ENCODE results near the gene ERC1.

Gene ERC1

DNA sequence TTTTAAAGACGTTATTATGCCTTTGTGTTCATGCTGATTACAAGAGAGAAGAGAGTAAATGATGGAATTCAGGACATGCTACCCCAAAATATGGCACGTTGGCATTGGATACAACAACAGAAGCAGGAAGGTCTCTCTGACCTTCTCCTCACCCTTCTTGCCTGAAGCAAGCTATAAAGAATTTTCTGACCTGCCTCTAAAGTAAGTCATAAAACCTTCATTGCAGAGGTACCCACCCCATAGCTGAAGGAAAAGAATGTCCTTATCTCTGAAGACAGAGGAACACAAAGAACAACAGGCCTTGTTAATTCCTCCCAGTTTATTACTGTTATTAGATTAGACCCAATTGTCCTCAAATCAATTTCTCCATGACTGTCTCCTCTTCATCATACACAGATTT, 427.1 kb downstream of the ERC1 start:
- no peak for DNase-seq

DNA sequence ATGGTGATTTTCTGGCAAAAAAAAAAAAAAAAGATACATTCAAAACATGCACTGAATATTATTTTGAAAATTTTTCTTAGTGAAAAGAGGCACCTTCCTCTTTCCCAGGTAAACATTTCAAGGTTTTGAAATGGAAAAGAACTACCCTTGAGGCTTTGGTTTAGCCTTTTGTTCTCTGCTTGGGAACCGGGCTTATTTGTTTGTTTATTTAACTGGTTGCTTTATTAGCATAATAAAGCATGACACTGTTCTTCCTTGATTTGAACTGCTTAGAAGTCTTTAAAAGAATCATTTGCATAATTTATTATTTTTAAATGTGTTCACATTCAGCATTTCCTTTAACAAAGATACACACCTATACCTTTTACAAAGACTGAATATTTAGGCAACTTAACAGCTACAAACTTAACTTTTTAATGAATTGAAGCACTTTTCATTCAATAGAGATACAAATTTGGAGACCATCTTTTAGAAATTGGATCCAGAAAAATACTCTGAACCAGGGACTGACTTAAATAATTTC, 428.9 kb downstream of the ERC1 start:
- no peak for DNase-seq

DNA sequence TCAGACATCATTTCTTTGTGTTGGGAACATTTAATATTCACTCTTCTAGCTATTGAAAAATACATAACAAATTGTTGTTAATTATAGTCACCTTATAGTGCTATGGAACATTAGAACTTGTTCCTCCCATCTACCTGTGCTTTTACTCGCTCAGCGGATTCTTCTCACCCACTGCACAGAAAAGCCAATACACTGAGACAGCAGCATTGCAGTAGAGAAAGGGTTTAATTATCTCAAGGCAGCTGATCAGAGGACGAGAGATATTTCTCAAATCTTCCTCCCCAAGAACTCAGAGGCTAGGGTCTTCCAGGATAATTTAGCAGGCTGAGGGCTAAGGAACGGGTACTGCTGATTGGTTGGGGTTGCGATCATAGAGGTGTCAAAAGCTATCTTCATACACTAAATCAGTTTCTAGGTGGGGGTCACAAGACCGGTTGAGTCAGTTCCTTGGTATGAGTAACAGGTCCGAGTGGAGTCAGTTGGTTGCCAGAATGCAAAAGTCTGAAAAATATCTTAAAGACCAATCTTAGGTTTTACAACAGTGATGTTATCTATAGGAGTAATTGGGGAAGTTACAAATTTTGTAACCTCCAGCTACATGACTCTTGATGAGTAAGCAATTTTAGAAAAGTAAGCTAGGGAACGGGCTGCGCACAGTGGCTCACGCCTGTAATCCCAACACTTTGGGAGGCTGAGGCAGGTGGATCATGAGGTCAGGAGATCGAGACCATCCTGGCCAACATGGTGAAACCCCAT, 430.2 kb downstream of the ERC1 start:
- DNase-seq: no peak

DNA sequence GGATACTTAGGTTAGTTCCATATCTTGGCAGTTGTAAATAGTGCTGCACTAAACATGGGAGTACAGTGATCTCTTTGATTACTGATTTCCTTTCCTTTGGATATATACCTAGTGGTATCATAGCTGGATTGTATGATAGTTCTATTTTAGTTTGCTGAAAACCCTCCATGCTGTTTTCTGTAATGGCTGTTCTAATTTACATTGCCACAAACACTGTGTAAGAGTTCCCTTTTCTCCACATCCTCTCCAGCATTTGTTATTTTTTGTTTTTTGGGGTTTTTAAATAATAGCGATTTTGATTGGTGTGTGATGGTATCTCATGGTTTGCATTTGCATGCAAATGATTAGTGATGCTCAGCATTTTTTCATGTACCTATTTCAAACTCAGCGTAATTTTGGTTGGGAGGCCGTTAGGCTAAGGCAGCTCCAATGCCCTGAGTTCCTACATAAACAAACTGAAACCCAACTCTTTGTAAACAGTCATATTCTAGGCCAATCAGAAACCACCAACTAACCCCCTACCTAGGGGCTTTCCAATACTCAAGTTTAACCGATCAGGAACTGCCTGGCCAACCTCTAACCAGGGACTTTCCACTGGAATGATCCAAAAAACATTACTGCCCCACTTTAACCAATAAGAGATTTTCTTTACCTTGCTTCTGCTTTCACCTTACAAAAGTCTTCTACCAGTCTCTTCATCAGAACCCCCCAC, 431.7 kb downstream of the ERC1 start:
- no peak for DNase-seq

DNA sequence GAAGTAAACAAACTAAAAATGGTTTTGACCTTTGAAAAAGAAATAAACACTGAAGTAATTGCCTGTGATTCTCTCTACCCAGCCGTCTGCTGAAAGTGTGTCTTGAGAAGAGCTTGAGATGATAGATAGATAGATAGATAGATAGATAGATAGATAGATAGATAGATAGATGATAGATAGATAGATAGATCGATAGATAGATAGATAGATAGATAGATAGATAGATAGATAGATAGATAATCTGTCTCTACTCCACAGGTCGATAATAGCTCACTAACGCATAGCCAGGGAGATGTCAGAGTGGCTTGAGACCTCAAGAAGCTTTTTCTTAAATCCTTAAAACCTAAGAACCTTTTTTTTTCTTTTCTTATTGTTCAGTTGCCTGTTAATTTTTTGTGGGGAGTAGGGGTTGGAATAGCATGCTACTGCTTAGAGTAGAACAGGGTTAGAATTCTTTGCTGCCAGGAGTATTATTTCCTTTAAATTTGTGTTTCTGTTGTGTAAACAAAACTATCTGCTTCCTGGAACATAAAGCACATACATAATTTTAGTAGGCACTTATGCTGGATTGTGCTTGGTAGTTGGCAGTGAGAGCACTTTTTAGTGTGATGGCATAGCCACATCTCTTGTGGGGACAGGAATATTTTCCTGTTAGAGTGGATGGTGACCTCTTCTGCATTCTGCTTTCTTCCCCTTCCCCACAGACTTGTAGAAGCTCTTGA, 433.8 kb downstream of the ERC1 start:
- no peak for DNase-seq

DNA sequence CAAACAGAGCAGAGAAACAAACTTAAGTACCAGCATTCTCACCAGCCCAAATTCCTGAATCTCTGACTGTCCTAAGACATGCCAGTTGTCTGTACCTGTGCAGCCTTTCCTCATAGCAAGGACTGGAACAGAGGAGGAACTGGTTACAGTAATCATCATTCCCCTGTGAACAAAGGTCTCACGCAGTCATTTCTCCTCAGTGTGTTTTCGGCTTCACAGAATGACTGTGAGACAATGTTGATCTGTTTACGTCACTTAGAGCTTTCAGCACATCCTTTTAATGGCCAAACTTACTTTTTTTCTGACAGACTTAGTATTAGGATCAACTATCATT, 434.3 kb downstream of the ERC1 start:
- DNase-seq: no peak

DNA sequence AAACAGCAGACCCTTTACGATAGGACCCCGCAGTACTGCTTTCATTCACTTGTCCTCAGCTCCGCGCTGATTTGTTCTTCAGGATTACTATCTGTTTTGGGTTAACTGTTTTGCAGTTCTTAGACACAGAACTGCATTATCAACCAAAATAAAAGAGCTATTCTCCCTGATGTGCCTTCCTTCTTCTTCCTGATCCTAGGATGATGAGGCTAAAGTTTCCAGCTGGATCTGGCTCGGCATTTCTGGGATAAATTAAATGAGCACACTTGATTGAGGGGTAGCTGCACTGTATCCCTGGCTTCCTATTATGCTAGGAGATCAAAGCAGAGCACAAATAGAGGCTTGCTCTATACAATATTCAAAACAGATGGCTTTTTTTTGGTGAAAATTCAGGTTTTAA, 437.6 kb downstream of the ERC1 start:
- no peak for DNase-seq

DNA sequence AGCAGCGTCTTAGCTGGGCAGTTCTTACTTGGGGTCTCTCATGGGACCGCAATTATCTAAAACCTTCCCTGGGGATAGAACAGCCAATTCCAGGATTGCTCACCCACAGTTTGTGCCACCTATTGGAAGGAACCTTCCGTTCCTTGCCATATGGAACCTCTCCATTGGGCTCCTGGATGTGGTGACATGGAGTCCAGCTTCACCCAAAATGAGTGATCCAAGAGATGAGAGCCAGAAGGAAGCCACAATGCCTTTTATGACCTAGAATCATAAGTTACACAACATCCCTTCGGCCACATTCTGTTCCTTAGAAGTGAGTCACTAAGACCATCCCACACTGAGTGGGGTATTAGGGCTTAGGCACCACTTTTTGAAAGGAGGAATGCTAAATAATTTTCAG, 439.0 kb downstream of the ERC1 start:
- DNase-seq: no peak

DNA sequence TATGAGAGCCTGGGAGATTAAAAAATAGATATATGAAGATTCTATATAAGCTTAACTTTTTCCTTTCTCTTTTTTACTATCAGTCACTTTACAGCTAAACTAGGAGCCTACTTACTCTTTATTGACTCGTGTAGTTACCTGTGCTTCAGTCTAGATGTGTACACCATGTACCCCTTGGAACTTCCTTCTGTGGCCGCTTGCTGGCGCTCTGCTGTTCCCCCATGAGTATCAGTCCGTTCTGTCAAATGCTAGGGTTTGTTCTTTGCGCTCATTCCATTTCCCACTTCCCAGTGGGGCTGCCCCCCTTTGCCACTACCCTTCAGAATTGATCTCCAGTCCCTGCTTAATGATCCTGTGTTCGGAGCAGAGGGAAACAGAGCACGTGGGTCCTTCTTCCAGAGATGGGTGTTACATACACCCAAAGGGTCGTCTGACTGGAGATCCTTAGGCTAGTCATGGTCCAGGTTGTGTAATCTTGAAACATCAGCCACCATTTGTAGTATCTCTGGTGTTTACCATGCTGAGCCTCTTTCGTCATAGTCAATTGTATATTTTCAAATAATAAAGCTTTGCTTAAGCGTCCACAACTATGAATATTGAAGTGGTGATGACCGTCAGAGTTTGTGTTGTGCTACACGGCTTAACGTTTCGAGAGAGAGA, 443.4 kb downstream of the ERC1 start:
- no peak for DNase-seq

DNA sequence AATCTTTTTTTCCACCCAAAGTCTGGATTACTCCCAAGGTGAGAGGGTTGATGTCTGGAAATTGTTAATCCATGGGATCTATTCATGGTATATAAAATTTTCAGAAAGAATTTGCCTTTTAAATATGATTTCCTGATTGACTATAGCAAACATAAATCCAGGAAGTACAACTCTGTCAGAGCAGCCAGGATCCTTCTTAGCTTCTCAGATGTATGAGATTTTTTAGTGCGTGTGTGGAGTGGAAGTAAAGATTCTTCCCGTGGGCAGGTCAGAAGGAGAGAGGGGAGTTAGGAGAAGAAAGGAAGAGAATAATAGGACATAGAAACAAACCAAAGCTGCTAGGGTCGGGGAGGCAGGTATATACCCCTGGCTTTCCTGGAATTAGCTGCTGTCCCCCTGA, 444.0 kb downstream of the ERC1 start:
- DNase-seq: no peak

DNA sequence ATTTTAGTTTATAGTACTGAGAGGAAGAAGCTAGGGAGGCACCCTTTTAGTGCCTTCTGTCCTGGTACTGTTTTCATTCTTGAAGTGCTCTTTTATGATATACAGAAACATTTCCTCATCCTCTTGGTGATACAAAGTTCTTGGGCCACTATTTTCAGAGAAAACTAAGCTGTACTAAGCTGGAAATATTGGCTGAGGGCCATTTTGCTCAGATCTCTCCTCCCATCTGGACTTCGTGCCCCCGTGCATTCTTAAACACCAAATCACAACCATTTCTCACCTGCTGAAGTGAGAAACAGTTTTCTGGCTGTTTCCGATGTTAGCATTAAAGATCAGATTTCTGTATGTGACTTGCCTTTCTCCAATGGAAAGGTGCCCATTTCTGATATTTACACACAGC, 444.4 kb downstream of the ERC1 start:
- DNase-seq: no peak

DNA sequence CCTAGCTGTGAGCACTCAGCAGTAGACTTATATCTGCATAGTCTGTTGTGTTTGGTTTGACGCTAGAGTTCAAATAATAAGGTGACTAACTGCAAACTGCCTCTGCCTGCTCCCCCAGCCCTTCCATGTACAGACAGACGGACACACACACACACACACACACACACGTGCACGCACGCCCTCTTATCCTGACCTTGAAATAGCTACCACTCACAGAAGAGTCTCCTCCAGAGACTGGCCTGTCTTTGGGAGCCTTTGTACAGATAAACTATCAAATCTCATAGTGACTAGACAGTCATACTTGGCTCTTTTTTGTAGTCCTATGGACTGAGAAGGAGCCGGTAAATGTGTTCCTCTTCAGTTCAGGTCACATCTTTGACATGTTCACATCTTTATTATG, 445.0 kb downstream of the ERC1 start:
- no peak for DNase-seq

DNA sequence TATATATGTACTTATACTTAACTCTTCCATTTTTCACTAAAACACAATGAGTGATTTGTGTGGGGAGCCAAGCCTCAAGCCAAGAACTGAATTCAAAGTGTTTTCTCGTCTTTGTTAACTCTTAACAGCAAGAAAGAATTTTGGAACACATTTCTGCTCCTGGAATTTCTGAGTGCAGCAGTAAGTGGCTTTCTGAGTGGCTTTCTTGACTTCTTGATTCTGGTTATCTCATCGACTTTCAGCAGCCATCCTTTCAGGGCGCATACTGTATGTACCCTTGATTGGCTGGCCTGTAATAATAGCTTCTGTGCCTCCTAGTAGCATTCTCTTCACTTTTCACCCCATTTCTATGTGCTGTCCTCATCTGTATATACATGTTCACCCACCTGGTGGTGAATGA, 446.0 kb downstream of the ERC1 start:
- DNase-seq: no peak

DNA sequence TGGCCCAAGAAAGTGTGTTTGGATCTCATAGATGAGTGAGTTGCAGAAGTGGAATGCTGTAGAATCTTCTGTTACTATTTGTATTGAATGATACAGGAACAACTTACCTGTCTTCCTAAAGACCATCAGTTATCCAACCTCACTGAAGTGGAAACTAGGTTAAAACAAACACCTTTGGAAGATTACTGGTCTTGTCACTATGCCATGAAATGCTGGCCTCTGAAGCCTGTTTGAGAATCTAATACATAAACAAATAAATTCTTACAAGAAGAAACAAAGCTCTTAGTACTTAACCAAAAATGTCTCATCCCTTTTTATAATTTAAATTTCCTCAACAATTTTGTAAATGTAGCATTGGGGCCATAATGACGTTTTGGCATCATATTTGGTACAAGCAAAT, 448.2 kb downstream of the ERC1 start:
- no peak for DNase-seq

DNA sequence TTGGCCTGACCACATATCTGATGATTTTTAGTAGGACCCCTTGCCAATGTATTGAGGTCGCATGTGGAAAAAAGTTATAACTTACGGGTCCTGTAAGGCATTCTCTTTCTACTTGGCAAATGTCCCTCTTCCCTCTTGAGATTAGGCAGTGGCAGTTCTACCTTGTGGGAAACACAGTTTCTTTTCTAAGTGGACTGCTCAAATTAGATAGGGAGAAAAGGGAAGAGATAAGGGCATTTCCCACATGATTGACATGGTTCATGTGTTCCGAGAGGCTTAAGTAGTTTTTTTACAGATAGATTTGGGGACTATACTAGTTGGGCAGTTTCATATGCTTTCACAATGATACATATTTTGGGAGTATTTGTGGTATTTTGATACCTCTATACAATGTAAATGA, 448.7 kb downstream of the ERC1 start:
- no peak for DNase-seq

DNA sequence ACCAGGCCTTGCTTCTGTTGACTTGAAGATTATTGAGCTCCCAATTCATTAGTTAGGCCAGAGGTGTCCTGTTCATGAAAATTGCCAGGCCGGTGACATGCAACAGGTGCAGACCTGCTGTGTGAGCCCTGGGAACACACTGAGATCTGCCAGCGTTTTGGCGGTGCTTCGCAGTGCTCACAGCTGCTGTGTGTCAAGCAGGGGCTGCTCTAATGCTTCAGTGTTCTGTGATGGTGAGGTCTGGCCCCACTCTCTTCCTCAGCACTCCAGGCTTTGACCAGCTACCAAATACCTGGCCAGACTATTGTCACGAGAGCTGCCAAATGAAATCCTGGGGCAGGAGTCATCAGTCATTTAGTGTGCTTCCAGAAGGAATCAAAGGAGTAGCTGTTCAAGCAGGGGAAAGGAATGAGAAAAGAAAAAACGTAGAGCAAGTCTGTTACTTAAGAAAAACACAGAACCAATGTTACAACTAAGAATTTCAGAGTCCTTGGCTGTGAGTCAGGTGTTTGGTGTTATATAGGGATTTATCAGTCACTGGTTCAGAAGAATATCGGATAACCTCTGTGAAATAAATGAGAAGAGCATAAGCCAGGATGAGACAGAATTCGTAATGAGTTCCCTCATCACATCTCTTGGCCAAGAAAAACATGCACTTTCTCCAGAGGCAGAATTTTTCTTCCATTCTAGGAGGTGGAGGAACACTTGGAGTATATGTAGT, 452.6 kb downstream of the ERC1 start:
- DNase-seq: no peak

DNA sequence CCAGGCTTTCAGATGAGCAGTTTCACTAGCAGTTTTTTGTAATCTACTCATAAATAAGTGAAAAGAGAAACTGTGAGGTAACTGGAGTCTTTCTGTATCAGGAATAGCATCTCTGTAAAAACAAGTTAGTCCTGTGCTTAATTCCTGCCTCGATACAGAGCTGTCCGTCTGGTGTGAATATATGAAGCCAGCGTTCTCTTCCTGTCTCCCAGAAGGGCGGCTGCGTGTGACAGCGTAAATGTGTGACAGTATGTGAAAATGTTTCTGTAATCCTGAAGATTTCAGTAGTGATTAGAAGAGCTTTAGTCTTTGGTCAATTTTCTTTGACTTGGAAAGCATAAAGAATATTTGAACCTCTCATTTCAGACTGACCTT, 453.1 kb downstream of the ERC1 start:
- no peak for DNase-seq

DNA sequence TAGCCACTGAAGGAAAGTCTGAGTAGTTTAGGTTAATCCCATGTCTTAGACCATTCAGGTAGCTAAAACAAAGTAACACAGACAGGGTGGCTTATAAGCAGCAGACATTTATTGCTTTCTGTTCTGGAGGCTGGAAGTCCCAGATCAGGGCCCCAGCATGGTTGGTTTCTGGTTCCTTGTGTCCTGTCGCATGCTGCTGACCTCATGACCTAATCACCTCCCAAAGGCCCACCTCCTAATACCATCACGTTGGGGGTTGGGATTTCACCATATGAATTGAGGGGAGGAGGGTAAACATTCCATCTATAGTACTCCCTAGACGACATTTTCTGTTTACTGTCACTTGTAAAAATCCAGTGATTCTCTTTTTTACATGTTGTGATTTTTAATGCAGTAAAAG, 454.8 kb downstream of the ERC1 start:
- DNase-seq: no peak

DNA sequence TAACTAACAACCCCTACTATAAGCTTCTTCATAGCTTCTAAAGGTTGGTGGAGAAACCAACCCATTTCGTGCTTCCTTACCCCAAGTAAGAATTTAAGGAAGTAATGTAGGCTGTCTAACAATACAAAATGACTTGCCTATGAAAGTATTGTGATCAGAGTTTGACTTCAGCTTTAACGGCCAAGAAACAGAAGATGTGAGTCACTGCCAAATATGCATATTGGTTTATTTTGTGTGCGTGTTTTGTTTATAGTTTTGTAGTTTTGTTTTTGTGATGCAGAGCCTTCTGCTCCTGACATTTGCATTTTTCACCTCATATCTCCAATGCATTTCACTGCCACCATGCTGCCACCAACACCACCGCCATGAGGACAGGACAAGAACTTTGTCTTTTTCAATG, 457.3 kb downstream of the ERC1 start:
- DNase-seq: no peak

DNA sequence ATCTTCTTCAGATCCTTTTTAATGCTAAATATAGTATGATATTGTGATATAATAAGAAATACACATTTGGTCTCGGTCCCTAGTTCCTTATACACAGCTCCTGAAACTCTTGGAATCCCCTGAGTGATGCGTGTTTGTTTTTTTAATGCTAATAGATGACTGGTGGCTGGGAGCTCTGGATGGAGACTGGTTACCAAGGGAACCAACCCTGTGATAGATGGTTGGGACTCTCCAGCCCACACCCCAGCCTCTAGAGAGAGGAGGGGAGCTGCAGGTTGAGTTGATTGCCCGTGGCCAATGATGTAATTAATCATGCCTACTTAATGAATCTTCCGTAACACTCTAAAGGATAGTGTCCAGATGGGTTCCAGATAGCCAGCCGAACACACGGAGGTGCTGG, 462.8 kb downstream of the ERC1 start:
- DNase-seq: no peak

DNA sequence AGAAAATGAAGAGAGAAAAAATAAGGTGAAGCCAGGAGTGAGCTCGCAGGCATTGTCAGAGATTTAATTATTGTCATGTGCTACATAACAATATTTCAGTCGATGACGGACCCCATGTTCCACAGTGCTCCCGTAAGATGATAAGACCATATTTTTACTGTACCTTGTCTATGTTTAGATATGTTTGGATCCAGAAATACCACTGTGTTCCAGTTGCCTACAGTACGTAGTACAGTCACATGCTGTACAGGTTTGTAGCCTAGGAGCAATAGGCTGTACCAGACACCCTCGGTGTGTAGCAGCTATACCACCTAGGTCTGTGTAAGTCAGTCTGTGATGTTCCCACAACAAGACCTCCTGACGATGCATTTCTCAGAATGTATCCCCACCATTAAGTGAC, 465.9 kb downstream of the ERC1 start:
- DNase-seq: no peak

DNA sequence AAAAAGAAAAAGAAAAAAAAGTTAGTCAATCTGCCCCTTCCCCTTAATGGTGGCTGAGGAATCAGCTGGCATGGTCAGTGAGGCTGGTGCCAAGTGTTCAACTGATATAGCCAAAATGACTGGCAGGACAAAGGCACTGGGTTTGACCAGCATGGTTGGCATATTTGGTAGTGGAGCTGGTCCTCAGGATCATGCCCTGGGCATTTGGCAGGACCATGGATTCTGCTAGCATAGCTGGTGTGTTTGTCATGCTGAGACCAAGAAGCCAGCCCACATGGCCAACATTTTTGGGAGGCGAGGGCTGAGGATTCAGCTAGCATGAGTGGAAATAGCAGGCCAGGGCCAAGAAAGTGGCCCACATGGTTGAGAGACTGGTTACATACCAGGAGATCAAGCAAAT, 466.9 kb downstream of the ERC1 start:
- DNase-seq: no peak

DNA sequence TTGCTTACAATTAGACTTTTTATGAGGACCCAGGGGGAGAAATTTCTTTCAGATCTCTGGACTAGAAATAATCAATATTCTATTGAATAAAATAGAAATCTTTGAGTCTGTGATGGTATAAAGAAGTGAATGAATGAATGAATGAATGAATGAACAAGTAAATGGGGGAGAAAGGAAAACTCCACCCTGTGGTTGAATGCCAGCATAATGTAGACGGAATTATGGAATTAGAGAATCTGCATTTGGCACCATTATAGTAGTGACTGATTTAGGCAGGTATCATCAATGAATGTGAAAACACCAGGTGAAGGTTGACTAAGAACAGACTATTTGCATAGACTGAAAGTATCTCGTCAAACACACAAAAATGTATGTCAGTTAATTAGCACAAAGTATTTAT, 468.3 kb downstream of the ERC1 start:
- no peak for DNase-seq

Data from stimulated activated naive CD4-positive, alpha-beta T cell treated with Interleukin-2 at 50 U/mL for 16 hours (primary cell).